HG03354 (cell line): ENCODE results near the gene QSOX2.

Experiments used
- ATAC-seq: cut with Tn5 transposase; IDR thresholded peaks from one replicate; pipeline ENCODE4 v1.9.1; 2021; ENCODE audit warnings: mild to moderate bottlenecking; ENCODE audit not compliant: unreplicated experiment, poor library complexity, severe bottlenecking

Gene QSOX2

GRCh38 chr9:136283291-136284235, 38.0 kb upstream of the QSOX2 start:
- ATAC-seq, result peak; percentile 87

DNA sequence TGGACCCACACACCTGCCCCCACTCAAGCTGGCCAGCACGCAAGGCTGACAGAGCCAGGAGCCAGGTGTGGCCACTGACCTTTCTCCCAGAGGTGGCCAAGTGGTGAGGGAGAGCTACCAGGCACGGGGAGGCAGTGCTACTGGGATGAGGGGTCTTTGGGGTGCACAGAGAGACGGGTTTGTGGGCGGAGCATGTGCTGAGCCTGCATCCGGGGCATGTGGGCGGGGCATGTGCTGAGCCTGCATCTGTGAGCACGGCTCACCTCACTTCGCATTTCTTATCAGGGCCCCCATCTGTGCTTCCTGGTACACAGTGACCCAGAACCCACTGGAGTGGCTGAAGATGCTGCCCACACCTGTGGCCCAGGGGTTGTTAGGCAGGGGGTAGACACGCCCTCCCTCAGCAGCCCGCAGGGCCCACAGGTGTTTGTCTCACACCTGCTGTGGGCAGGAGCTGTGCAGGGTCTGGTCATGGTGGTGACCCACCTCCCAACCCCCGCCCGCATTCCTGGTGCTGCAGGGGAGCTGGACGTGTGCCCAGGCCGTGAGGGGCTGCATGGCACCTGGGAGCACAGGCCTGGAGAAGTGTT, 36.8 kb upstream of the QSOX2 start:
- ATAC-seq, result no peak

- ATAC-seq, result no peak
Measured at GRCh38 chr9:136281421-136282271, 36.0 kb upstream of the QSOX2 start.

DNA sequence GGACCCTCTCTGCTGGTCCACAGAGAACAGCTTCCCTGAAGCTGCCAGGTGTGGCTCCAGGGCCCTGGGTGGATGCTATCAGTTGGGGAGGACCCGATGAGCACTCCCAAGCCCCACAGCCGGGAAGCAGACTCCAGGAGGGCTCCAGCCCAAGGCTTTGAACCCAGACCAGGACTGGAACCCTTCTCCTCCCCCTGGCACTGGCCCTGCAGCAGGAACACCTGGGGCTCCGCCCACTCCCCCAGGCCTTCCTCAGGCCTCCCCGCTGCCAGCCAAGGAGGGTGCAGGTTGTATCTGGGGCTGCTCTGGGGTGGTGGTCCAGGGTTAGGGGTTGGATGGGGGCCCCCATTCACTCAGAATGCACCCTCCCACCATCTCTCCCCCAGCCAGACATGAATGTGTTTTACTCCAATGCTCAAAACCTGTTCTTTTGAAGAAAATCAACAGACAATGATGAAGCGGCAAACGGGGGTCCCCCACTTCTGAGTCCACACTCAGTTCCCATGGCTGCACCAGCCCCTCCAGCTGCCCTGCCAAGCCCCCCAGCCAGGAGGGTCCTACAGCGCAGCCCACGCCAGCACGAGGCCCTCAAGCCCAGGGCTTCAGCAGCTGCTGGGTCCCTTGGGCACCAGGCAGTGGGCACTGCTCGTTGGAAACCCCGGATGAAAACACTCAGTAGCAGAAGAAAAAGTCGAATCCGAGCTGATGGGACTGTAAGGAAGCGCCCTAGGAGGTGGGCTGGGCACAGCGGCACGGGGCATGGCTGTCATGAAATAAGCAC, 35.1 kb upstream of the QSOX2 start:
- ATAC-seq, result no peak

- ATAC-seq, result no peak
Measured at GRCh38 chr9:136279471-136279870, 33.9 kb upstream of the QSOX2 start.

DNA sequence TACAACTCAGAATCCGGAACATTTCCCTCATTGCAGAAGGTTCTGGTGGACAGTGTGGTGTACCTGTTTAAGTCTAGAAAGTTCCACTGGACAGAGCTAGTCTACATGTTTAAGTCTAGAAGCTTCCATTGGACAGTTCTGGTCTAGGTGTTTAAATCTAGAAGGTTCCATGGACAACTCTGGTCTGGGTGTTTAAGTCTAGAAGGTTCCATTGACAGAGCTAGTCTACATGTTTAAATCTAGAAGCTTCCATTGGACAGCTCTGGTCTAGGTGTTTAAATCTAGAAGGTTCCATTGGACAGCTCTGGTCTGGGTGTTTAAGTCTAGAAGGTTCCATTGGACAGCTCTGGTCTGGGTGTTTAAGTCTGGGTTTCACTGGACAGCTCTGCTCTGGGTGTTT, 33.3 kb upstream of the QSOX2 start:
- ATAC-seq, result no peak

DNA sequence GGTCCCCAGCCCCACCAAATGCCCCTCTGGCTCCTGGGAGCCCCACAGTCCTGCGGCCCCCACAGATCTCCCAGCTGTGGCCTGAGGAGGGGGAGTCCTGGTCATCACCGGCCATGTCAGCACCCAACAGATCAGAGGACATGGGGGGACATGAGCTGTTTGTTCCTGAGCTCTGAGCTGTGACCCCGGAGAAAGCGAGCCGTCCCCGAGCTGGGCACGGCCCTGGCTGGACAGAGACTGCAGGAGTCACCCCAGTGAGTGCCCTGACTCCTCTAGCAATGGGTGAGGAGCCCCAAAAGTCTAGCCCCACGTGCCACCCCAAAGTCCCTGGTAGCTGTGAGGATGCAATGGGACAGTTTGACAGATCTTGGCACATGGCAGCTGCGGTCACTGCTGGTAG, 32.6 kb upstream of the QSOX2 start:
- ATAC-seq, result no peak

DNA sequence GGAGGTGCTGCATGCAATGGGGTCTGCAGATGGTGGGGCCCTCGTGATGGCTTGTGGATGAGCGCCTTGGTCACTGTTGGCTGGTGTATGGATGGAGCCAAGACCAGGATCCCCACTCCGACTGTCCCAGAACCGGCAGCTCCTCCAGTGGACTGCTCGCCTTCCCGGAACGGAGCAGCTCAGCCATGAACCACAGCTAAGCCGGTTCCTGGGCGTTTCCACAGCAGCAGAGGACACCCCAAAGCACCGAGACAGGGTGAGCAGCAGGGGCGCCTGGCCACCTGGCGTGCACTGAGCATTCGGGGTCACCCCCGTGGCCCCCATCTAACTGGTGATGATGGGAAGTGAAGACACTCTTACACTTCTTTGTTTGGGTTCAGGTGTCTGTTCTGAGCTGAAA, 32.1 kb upstream of the QSOX2 start:
- no peak for ATAC-seq

DNA sequence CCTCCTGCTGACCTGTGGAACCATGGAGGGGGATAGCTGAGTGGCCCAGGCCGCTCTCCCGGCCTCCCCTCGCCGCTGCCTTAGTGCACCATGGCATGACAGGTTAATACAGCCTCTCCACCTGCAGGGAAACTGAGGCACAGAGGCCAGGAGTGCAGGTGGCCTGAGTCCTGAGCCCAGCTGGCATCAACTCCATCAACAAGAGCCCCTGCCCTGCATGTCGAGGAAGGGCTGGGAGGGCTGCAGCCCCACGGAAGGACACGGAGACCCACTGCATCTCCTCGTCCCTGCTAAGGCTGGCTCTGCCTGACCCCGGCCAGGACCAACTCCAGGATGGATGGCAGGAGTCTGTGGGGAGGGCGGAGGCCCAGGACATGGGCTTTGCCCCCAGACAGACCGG, 31.1 kb upstream of the QSOX2 start:
- ATAC-seq, result no peak

- ATAC-seq, result no peak
Measured at GRCh38 chr9:136275655-136276429, 30.2 kb upstream of the QSOX2 start.

- no peak for ATAC-seq
Measured at GRCh38 chr9:136274786-136275654, 29.4 kb upstream of the QSOX2 start.

DNA sequence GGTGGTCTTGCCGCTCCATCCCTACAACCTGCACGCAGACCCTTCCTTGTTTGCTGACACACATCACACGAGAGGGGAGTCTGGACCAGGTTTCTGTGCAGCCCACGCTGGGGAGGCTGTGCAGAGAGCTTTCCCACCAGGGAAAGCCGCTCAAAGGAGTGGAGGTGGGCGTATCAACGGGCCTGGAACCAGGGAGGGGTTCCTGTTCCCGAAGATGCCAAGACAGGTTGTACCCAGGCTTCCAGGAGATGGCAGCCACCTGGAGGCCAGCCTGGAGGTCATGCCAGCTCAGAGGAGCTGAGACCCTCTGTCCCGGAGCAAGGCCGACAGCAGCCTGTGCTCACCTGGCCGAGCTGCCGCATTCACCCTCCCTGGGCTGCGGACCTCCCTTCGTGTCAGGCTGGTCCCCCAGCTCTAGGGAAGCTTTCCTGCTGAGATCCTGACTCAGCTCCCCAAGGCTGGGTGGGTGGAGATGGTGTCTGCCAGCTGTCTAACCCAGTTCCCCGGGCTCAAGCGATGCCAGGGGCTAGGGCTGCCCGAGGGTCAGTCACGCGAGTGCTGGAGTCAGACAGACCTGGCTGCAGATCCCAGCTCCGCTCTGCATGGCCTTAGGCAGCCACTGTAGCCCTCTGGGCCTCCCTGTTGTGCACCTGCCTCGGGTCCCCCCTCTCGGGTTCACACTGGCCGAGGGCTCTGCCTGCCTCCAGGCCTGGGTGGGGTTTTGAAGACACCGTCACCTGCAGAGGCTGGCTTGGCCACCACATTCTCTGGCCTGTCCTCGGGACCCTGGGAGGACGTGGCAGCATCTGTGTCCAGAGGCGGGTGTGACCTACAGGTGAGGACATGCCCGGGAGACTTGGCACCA, 28.5 kb upstream of the QSOX2 start:
- ATAC-seq, result no peak

GRCh38 chr9:136273244-136273865, 27.7 kb upstream of the QSOX2 start:
- ATAC-seq, result no peak

GRCh38 chr9:136270173-136270705, 24.6 kb upstream of the QSOX2 start:
- no peak for ATAC-seq

GRCh38 chr9:136268735-136269134, 23.1 kb upstream of the QSOX2 start:
- ATAC-seq, result no peak

GRCh38 chr9:136268318-136268717, 22.7 kb upstream of the QSOX2 start:
- no peak for ATAC-seq
